Naive thymus-derived CD4-positive, alpha-beta T cell (primary cell): ENCODE measurements around the gene MREG. TPM values are rescaled to one million over a fixed set of nuclear protein-coding genes. Genes with fewer than 3 reads are reported as not detected.

Experiments
- ATAC-seq: fragments of 150-1000 bp; cut with Tn5 transposase; 2 replicates; pipeline ENCODE4 v1.10.0; 2021; ENCODE audit warnings: mild to moderate bottlenecking, moderate library complexity
- CTCF ChIA-PET: fragments of 350-600 bp; sonication (Branson Sonifier 250); formaldehyde crosslinking; loops from one replicate; lab custom pipeline; 2021; ENCODE audit warnings: antibody characterized with exemption; lab: Charles Lee
- POLR2A ChIA-PET: fragments of 350-600 bp; sonication (Branson Sonifier 250); formaldehyde crosslinking; loops from one replicate; lab custom pipeline; 2021; ENCODE audit warnings: antibody characterized with exemption, inconsistent platforms; lab: Charles Lee
- DNase-seq, 9 donors: peaks; one replicate each; pipeline versions ENCODE4 v3.0.0 to v3.0.0-alpha.2; 2020 to 2022; ENCODE audit warnings: mixed read lengths in 1 of 9
- H3K27ac ChIP-seq: one replicate; pipeline ENCODE4 v1.7.0; 2013; ENCODE audit warnings: mild to moderate bottlenecking, low read depth, low read length, moderate library complexity
- H3K27me3 ChIP-seq, 2 donors: one replicate each; pipeline ENCODE4 v1.7.0; 2013; ENCODE audit warnings: low read length in 2 of 2, mild to moderate bottlenecking in 2 of 2, moderate library complexity in 2 of 2; ENCODE audit not compliant: control insufficient read depth in 2 of 2, insufficient read depth in 2 of 2
- H3K36me3 ChIP-seq, 3 experiments: 1 replicate in 2 of 3; 2 replicates in 1 of 3; pipeline ENCODE4 v1.7.0; 2013; ENCODE audit warnings: low read length in 3 of 3, mild to moderate bottlenecking in 3 of 3, moderate library complexity in 1 of 3; ENCODE audit not compliant: insufficient read depth in 3 of 3, control insufficient read depth in 2 of 3
- H3K4me1 ChIP-seq, 2 donors: one replicate each; pipeline ENCODE4 v1.7.0; 2013; ENCODE audit warnings: low read length in 2 of 2, mild to moderate bottlenecking in 2 of 2, moderate library complexity in 1 of 2; ENCODE audit not compliant: control insufficient read depth in 2 of 2, insufficient read depth in 2 of 2
- H3K4me3 ChIP-seq: 2 replicates; pipeline ENCODE4 v1.7.0; 2013; ENCODE audit warnings: mild to moderate bottlenecking, low read length
- H3K9me3 ChIP-seq, 3 experiments: 1 replicate in 2 of 3; 2 replicates in 1 of 3; pipeline ENCODE4 v1.7.0; 2013; ENCODE audit warnings: low read length in 3 of 3; ENCODE audit not compliant: control insufficient read depth in 2 of 3
- H3K27ac Mint-ChIP-seq, 9 donors: one replicate each; pipeline ENCODE4 v1.8.0; 2020 to 2022; ENCODE audit warnings: mixed read lengths in 9 of 9, mild to moderate bottlenecking in 8 of 9, moderate library complexity in 5 of 9, inconsistent platforms in 2 of 9
- H3K27me3 Mint-ChIP-seq, 5 donors: one replicate each; pipeline ENCODE4 v1.8.0; 2021 to 2022; ENCODE audit warnings: mixed read lengths in 5 of 5, mild to moderate bottlenecking in 1 of 5
- H3K36me3 Mint-ChIP-seq, 5 donors: one replicate each; pipeline ENCODE4 v1.8.0; 2020 to 2022; ENCODE audit warnings: mixed read lengths in 5 of 5, mild to moderate bottlenecking in 3 of 5, inconsistent platforms in 1 of 5
- H3K4me1 Mint-ChIP-seq, 7 donors: one replicate each; pipeline ENCODE4 v1.8.0; 2020 to 2022; ENCODE audit warnings: mixed read lengths in 7 of 7, mild to moderate bottlenecking in 3 of 7, inconsistent platforms in 1 of 7
- H3K4me3 Mint-ChIP-seq, 10 donors: one replicate each; pipeline ENCODE4 v1.8.0; 2020 to 2022; ENCODE audit warnings: mild to moderate bottlenecking in 10 of 10, mixed read lengths in 10 of 10, moderate library complexity in 6 of 10, inconsistent platforms in 2 of 10
- H3K9me3 Mint-ChIP-seq, 11 donors: one replicate each; pipeline ENCODE4 v1.8.0; 2020 to 2022; ENCODE audit warnings: mixed read lengths in 11 of 11, mild to moderate bottlenecking in 4 of 11, inconsistent platforms in 1 of 11, moderate library complexity in 1 of 11
- intact Hi-C, 2 donors: fragments of 100-400 bp; cut with micrococcal nuclease; formaldehyde crosslinking; loops; one replicate each; pipeline ENCODE4 v1.15.1; 2023
- polyA plus RNA-seq, 2 donors: library from polyadenylated mRNA; unstranded; fragments of 300-500 nt; fragmentation: Illumina TruSeq; gene quantifications; one replicate each; pipeline ENCODE4 v1.2.3, GENCODE V29; 2021
- total RNA-seq, 6 experiments: library from RNA in 5 of 6; stranded (reverse) in 5 of 6; gene quantifications; 1 replicate in 5 of 6; 2 replicates in 1 of 6; pipeline ENCODE4 v1.2.3 and lab custom pipeline; 2021 to 2026

The MREG gene
- total and polyA plus RNA-seq, 7 experiments from 2014 or later: 0.39 to 8.5 (median 6.1) TPM

- Mint-ChIP-seq H3K4me1 (no peaks in the 10 kb centered on the region), H3K27me3 (no peaks in the 10 kb centered on the region), H3K27ac (no peak overlapping the region), H3K9me3 (no peaks in the 10 kb centered on the region), H3K4me3 (no peak overlapping the region), H3K36me3 (peaks cover 10 to 38% (median 19%) of the 10 kb centered on the region in 5 donors)
- Histone ChIP-seq H3K9me3 (no peaks in the 10 kb centered on the region), H3K27ac (no peak overlapping the region), H3K4me3 (no peak overlapping the region), H3K27me3 (no peaks in the 10 kb centered on the region), H3K36me3 (peaks cover 0 to 12% (median 0%) of the 10 kb centered on the region in 3 experiments), H3K4me1 (no peaks in the 10 kb centered on the region)
- DNase-seq (no peak), ATAC-seq (no peak)
- ChIA-PET POLR2A (no interaction called here), CTCF (interaction anchor here (1.3 kb wide), 1 partner anchor 10 kb away, joined by 3 read pairs; no protein-coding TSS in a partner anchor)
- intact Hi-C loops: no loop called here
Observed at GRCh38 chr2:215940645-215941184, 72.6 kb downstream of the MREG start.

GRCh38 chr2:215937190-215937589 is 76.2 kb downstream of the MREG start:
- Histone ChIP-seq H3K9me3 (no peaks in the 10 kb centered on the region), H3K36me3 (no peaks in the 10 kb centered on the region), H3K27ac (no peak overlapping the region), H3K4me1 (no peaks in the 10 kb centered on the region), H3K27me3 (no peaks in the 10 kb centered on the region), H3K4me3 (no peak overlapping the region)
- ChIA-PET POLR2A (no interaction called here), CTCF (no interaction called here)
- Mint-ChIP-seq H3K27ac (no peak overlapping the region), H3K9me3 (no peaks in the 10 kb centered on the region), H3K36me3 (peaks cover 0 to 20% (median 9%) of the 10 kb centered on the region in 5 donors), H3K4me1 (no peaks in the 10 kb centered on the region), H3K27me3 (peaks cover 0 to 8% (median 0%) of the 10 kb centered on the region in 5 donors), H3K4me3 (no peak overlapping the region)
- intact Hi-C loops: no loop called here
- DNase-seq: no peak
- ATAC-seq: no peak

GRCh38 chr2:215933151-215933550 is 80.2 kb downstream of the MREG start:
- H3K27ac ChIP-seq: no peak overlapping the region
- no peaks in the 10 kb centered on the region for H3K36me3 ChIP-seq
- H3K9me3 ChIP-seq: no peaks in the 10 kb centered on the region
- H3K27me3 ChIP-seq: no peaks in the 10 kb centered on the region
- Mint-ChIP-seq H3K36me3 (no peaks in the 10 kb centered on the region), H3K4me3 (no peak overlapping the region), H3K27ac (no peak overlapping the region), H3K9me3 (no peaks in the 10 kb centered on the region), H3K27me3 (peaks cover 0 to 10% (median 0%) of the 10 kb centered on the region in 5 donors), H3K4me1 (peaks cover 0 to 6% (median 0%) of the 10 kb centered on the region in 7 donors)
- H3K4me3 ChIP-seq: no peak overlapping the region
- ATAC-seq (no peak), DNase-seq (no peak)
- CTCF ChIA-PET: interaction anchor here (1.1 kb wide), 1 partner anchor 555 kb away, joined by 3 read pairs; no protein-coding TSS in a partner anchor
- POLR2A ChIA-PET: no interaction called here
- no peaks in the 10 kb centered on the region for H3K4me1 ChIP-seq
- intact Hi-C loops: loop anchor here in 1 of 2 donors (5.0 kb wide), 1 partner anchor 586 kb away; no protein-coding TSS in a partner anchor

- POLR2A ChIA-PET: no interaction called here
- DNase-seq: peak; percentile 9 to 53 (median 38)
Observed at GRCh38 chr2:215931256-215931903, 82.0 kb downstream of the MREG start.

GRCh38 chr2:215930505-215931253 is 82.7 kb downstream of the MREG start:
- DNase-seq: no peak
- H3K27me3 ChIP-seq: no peaks in the 10 kb centered on the region
- H3K36me3 ChIP-seq: no peaks in the 10 kb centered on the region
- no peak overlapping the region for H3K27ac ChIP-seq
- Mint-ChIP-seq H3K27ac (no peak overlapping the region), H3K27me3 (peaks cover 0 to 10% (median 0%) of the 10 kb centered on the region in 5 donors), H3K4me3 (no peak overlapping the region), H3K36me3 (no peaks in the 10 kb centered on the region), H3K9me3 (no peaks in the 10 kb centered on the region), H3K4me1 (peaks cover 0 to 6% (median 0%) of the 10 kb centered on the region in 7 donors)
- ATAC-seq: no peak
- no peaks in the 10 kb centered on the region for H3K9me3 ChIP-seq
- CTCF ChIA-PET: interaction anchor here (1.0 to 1.7 kb wide), 5 partner anchors 9 to 485 kb away, joined by 3 to 5 read pairs (median 4); no protein-coding TSS in a partner anchor
- H3K4me1 ChIP-seq: no peaks in the 10 kb centered on the region
- POLR2A ChIA-PET: no interaction called here
- no peak overlapping the region for H3K4me3 ChIP-seq
- intact Hi-C loops: loop anchor here (1.0 to 5.0 kb wide), 3 partner anchors 476 to 660 kb away; no protein-coding TSS in a partner anchor

More at GRCh38 chr2:215931256-215931903, 82.0 kb downstream of the MREG start:
- Mint-ChIP-seq H3K36me3 (no peaks in the 10 kb centered on the region), H3K4me1 (peaks cover 0 to 6% (median 0%) of the 10 kb centered on the region in 7 donors), H3K27me3 (peaks cover 0 to 10% (median 0%) of the 10 kb centered on the region in 5 donors), H3K4me3 (no peak overlapping the region), H3K9me3 (no peaks in the 10 kb centered on the region), H3K27ac (no peak overlapping the region)
- Histone ChIP-seq H3K27me3 (no peaks in the 10 kb centered on the region), H3K27ac (no peak overlapping the region), H3K36me3 (no peaks in the 10 kb centered on the region), H3K9me3 (no peaks in the 10 kb centered on the region), H3K4me3 (no peak overlapping the region), H3K4me1 (no peaks in the 10 kb centered on the region)
- intact Hi-C loops: loop anchor here (1.0 to 5.0 kb wide), 3 partner anchors 477 to 661 kb away; no protein-coding TSS in a partner anchor
- peak; percentile 66 for ATAC-seq
- CTCF ChIA-PET: interaction anchor here (0.5 to 1.7 kb wide), 7 partner anchors 9 to 731 kb away, joined by 3 to 5 read pairs (median 3); no protein-coding TSS in a partner anchor

- DNase-seq (no peak), ATAC-seq (no peak)
- Mint-ChIP-seq H3K36me3 (no peaks in the 10 kb centered on the region), H3K4me1 (peaks cover 0 to 6% (median 0%) of the 10 kb centered on the region in 7 donors), H3K27ac (no peak overlapping the region), H3K4me3 (no peak overlapping the region), H3K9me3 (peaks cover 0 to 1% (median 0%) of the 10 kb centered on the region in 11 donors), H3K27me3 (peaks cover under 1 to 9% (median 5%) of the 10 kb centered on the region in 5 donors)
- CTCF ChIA-PET: interaction anchor here (1.7 kb wide), 1 partner anchor 8 kb away, joined by 4 read pairs; no protein-coding TSS in a partner anchor
- POLR2A ChIA-PET: no interaction called here
- H3K27ac ChIP-seq: no peak overlapping the region
- no peaks in the 10 kb centered on the region for H3K36me3 ChIP-seq
- intact Hi-C loops: loop anchor here in 1 of 2 donors (5.0 kb wide), 1 partner anchor 582 kb away; no protein-coding TSS in a partner anchor
- H3K9me3 ChIP-seq: no peaks in the 10 kb centered on the region
- H3K4me3 ChIP-seq: no peak overlapping the region
- H3K4me1 ChIP-seq: no peaks in the 10 kb centered on the region
- no peaks in the 10 kb centered on the region for H3K27me3 ChIP-seq
Observed at GRCh38 chr2:215929602-215930335, 83.6 kb downstream of the MREG start.
